Measurements from ENCODE around the gene ELMO1.

ELMO1 gene

GRCh38 chr7:37368540-37368939 is 80.1 kb downstream of the ELMO1 start:
- DNase-seq (ENCODE audit: low spot score), result no peak

- DNase-seq (ENCODE audit: low spot score), result no peak
Observed at GRCh38 chr7:37367010-37367409, 81.7 kb downstream of the ELMO1 start.

- DNase-seq (ENCODE audit: low spot score), result no peak
Observed at GRCh38 chr7:37366445-37366844, 82.2 kb downstream of the ELMO1 start.

GRCh38 chr7:37365405-37365804 is 83.3 kb downstream of the ELMO1 start:
- no peak for DNase-seq (ENCODE audit: low spot score)

GRCh38 chr7:37364856-37365255 is 83.8 kb downstream of the ELMO1 start:
- DNase-seq (ENCODE audit: low spot score), result no peak

- no peak for DNase-seq (ENCODE audit: low spot score)
Observed at GRCh38 chr7:37363536-37364491, 84.8 kb downstream of the ELMO1 start.

GRCh38 chr7:37362802-37363201 is 85.9 kb downstream of the ELMO1 start:
- DNase-seq (ENCODE audit: low spot score), result no peak

- DNase-seq (ENCODE audit: low spot score), result no peak
Observed at GRCh38 chr7:37360484-37360883, 88.2 kb downstream of the ELMO1 start.

- DNase-seq (ENCODE audit: low spot score), result no peak
Observed at GRCh38 chr7:37359662-37360444, 88.8 kb downstream of the ELMO1 start.

GRCh38 chr7:37359180-37359579 is 89.5 kb downstream of the ELMO1 start:
- DNase-seq (ENCODE audit: low spot score), result no peak

- DNase-seq (ENCODE audit: low spot score), result no peak
Observed at GRCh38 chr7:37357637-37357996, 91.0 kb downstream of the ELMO1 start.

GRCh38 chr7:37356911-37357636 is 91.6 kb downstream of the ELMO1 start:
- DNase-seq (ENCODE audit: low spot score), result no peak

- no peak for DNase-seq (ENCODE audit: low spot score)
Observed at GRCh38 chr7:37354656-37355131, 94.0 kb downstream of the ELMO1 start.

- no peak for DNase-seq (ENCODE audit: low spot score)
Observed at GRCh38 chr7:37353949-37354655, 94.6 kb downstream of the ELMO1 start.

GRCh38 chr7:37352974-37353948 is 95.4 kb downstream of the ELMO1 start:
- no peak for DNase-seq (ENCODE audit: low spot score)

GRCh38 chr7:37352251-37352880 is 96.3 kb downstream of the ELMO1 start:
- no peak for DNase-seq (ENCODE audit: low spot score)

GRCh38 chr7:37351716-37352115 is 96.9 kb downstream of the ELMO1 start:
- no peak for DNase-seq (ENCODE audit: low spot score)

- DNase-seq (ENCODE audit: low spot score), result no peak
Observed at GRCh38 chr7:37349979-37350590, 98.6 kb downstream of the ELMO1 start.

GRCh38 chr7:37348982-37349381 is 99.7 kb downstream of the ELMO1 start:
- no peak for DNase-seq (ENCODE audit: low spot score)

GRCh38 chr7:37346761-37347160 is 101.9 kb downstream of the ELMO1 start:
- DNase-seq (ENCODE audit: low spot score), result no peak

Measured in AG20443 (cell line).